NCI-H2029 (cell line): Measurements from ENCODE around the gene EIF2A.
"Not testable (repeated sequence)": the region's sequence is repeated elsewhere in the genome, so short reads cannot be mapped to it uniquely, and the experiment has no call there.

Source experiments
- DNase-seq: peaks from one replicate; lab custom pipeline; 2025; lab: John Stamatoyannopoulos, UW

Gene EIF2A

GRCh38 chr3:150546226-150547044, at the start of gene EIF2A, which contains the start of gene SERP1:
Gene EIF2A, plus strand, starts transcription at chr3:150546787. Its CDS starts 16 bp downstream, at chr3:150546803.
Gene SERP1, minus strand, starts transcription at chr3:150546496. Its CDS starts 361 bp downstream, at chr3:150546135.
- DNase-seq: peak; percentile 99

GRCh38 chr3:150497956-150498355, 48.6 kb upstream of the EIF2A start:
- DNase-seq: no peak

GRCh38 chr3:150500960-150501359, 45.6 kb upstream of the EIF2A start:
- DNase-seq: not testable (repeated sequence)

- DNase-seq: no peak
These were observed 43.0 kb upstream of the EIF2A start for GRCh38 chr3:150503402-150504099.

- DNase-seq: no peak
These were observed 42.1 kb upstream of the EIF2A start for GRCh38 chr3:150504483-150504882.

- no peak for DNase-seq
These were observed 38.2 kb upstream of the EIF2A start for GRCh38 chr3:150508401-150508800.

- no peak for DNase-seq
These were observed 36.8 kb upstream of the EIF2A start for GRCh38 chr3:150509780-150510179.

GRCh38 chr3:150511122-150511821, 35.3 kb upstream of the EIF2A start:
- DNase-seq: no peak

GRCh38 chr3:150515210-150515609, 31.4 kb upstream of the EIF2A start:
- no peak for DNase-seq

GRCh38 chr3:150519026-150519425, 27.6 kb upstream of the EIF2A start:
- DNase-seq: no peak

- no peak for DNase-seq
These were observed 26.2 kb upstream of the EIF2A start for GRCh38 chr3:150520408-150520807.

GRCh38 chr3:150521463-150521862, 25.1 kb upstream of the EIF2A start:
- no peak for DNase-seq

GRCh38 chr3:150523538-150523937, 23.0 kb upstream of the EIF2A start:
- no peak for DNase-seq

GRCh38 chr3:150527464-150528255, 18.9 kb upstream of the EIF2A start:
- no peak for DNase-seq

GRCh38 chr3:150528354-150528797, 18.2 kb upstream of the EIF2A start:
- no peak for DNase-seq

- no peak for DNase-seq
These were observed 14.8 kb upstream of the EIF2A start for GRCh38 chr3:150531775-150532174.

- peak; percentile 89 for DNase-seq
These were observed 11.4 kb upstream of the EIF2A start for GRCh38 chr3:150535204-150535603.

GRCh38 chr3:150538324-150539208, 8.0 kb upstream of the EIF2A start:
- DNase-seq: peak; percentile 11

- no peak for DNase-seq
These were observed 6.3 kb upstream of the EIF2A start for GRCh38 chr3:150540297-150540696.

GRCh38 chr3:150540991-150541390, 5.6 kb upstream of the EIF2A start:
- DNase-seq: no peak

GRCh38 chr3:150543128-150543527, 3.5 kb upstream of the EIF2A start:
- DNase-seq: no peak
